SIG-M5 treated with dmso at 0.1 percent for 504 hours (cell line): ENCODE data around the gene RBM24.

Experiments
- DNase-seq: peaks from one replicate; lab custom pipeline; 2025; ENCODE audit not compliant: unreplicated experiment; lab: John Stamatoyannopoulos, UW

Gene RBM24

DNA sequence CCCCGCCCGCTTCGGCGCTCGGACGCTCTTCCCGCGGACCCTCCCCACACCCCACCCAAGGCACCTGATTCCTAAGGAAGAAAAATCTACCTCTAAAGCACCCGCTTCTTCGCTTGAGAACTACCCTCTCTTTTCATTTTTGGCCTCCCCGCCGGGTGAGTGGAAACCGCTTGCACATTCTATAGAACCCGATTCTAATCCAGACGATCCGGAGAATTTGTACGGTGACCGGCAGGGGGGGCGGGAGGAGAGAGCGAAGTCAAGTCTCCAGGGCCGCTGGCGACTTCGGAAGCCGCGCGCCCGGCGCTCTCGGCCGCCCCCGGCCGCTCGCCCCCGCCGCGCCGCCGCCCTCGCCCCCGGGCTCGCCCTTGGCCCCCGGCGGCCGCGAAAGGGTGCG is at the start of gene RBM24:
Gene RBM24, plus strand, starts transcription at position 262 of the 397 bp plus-strand sequence. CDS start 221 bp downstream, outside the sequence.
- DNase-seq: no peak

DNA sequence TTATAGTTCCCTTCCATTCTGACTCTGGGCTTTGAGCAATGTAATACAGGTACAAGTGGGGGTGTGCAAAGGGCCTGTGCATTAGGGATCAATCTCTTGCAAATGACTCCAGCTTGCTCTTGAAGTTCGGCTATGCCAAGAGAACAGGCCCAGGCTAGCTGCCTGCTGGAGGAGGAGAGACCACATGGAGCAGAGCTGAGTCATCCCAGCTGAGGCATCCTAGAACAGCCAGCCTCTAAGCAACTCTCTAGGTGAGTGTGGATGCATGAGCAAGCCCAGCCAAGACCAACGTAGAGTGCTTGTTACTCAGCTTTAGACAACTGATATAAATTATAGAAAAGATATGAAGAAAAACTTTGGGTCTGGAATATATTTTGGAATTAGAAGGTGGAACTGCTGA is 47.6 kb upstream of the RBM24 start:
- DNase-seq: no peak

DNA sequence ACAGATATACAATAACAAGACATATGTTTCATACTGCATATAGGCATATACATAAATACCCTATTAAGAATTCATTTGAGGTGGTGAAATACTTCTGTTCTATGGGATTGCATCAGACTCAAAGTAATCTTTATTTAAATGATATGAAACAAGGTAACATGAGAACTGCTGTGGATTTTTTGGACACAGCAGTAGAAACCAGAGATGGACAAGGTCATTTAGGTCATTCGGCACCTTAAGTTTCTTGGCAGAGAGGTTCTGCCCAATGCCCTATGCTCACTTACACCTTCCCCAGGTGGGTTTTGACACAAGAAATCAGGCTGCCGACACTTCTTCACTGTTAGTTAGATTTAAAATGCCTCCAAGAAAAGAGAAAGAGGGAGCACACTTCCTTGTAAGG is 43.9 kb upstream of the RBM24 start:
- no peak for DNase-seq

DNA sequence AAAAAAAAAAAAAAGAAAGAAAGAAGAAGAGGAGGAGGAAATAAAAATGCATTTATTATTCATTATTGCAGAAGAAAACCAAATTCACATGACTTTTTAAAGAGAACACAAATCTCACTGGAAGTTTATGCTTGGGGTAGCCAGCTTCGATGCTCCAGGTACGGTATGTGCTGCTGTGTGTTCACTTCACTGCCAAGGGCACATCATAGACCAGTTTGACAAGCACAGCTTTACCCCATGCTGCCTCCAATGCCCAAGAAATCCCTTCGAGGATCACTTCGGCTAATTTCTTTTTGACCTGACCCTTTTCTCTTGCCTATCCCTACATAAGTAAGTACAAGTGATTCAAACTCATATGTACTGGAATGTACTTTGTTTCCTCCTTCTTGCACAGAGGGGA is 41.9 kb upstream of the RBM24 start:
- DNase-seq: no peak

DNA sequence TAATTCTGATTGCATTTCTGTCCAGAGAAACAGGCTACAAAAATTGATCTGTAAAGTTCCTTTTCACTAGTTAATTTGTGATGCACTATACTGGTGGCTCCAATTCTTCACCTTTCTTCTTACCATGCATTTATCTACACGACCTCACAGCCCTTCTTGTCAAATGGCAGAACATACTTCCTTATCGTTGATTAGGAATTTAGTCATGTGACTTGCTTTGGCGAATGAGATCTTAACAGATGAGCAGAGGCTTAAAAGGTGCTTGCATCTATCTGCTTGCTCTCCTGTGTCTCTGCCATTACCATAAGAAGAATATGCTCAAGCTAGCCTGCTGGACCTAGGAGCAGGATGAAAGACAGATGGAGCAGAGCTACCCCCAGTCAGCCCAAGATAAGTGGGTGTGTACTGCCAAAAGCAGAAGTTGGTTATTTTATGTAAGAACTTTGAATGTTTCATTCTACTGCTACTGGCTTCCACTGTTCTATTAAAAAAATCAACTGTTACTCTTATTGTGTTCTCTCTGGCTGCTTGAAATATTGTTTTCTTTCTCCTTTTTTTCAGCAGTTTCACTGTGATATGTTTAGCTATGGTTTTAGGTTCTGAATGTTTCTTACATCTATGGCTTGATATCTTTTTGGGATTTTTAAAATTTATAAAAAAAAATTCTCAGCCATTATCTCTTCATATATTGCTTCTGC is 40.2 kb upstream of the RBM24 start:
- no peak for DNase-seq

DNA sequence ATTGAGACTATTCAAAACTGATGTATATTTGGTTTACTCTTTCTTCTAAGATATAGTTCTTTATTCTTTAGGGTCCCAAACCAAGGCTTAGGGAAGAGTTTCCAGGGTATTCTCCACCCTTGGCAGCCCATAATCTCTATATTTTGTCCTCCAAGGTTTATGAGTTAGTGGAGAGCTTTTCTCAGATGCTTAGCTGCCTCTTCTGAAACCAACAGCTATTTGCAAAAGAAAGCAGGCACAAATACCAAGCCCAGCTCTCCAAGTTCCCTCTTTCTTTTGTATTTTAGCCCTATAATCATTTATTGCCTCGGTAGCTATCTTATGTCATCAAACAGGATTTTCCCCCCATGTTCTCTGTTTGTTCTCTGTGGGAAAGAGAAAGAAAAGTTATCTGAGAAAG is 39.1 kb upstream of the RBM24 start:
- no peak for DNase-seq

DNA sequence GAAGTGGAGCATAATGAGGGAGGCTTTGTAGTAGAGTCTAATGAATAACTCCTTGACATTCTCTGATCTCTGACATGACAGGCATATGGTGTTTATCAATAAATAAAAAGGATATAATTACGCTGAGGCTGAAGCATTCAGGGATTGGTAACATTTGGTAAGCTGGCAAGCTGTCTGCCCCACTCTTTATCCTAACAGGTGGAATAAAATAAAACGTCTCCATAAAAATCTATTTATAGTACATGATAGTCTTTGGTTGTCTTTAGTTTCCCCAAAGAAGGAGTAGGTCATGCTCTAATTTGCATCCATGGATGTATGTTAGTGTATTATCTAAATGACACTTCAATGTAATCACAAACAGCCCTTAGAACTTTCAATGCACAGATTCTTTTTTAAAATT is 30.9 kb upstream of the RBM24 start:
- DNase-seq: no peak

DNA sequence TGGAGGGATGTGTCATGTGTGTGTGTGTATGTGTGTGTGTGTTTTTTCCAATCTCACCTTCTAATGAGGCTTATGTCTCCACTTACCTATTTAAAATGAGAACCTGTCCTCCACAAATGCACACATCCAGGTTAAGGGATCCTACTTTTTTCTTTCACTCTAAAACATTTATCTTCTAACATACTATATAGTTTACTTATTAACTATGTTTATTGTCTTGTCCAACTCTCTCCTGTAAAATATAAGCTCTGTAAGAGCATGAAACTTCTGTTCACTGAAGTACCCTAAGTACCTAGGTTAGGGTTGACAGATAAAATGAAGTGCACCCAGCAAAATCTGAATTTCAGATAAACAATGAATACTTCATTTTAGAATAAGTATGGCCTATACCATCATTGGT is 29.2 kb upstream of the RBM24 start:
- no peak for DNase-seq

DNA sequence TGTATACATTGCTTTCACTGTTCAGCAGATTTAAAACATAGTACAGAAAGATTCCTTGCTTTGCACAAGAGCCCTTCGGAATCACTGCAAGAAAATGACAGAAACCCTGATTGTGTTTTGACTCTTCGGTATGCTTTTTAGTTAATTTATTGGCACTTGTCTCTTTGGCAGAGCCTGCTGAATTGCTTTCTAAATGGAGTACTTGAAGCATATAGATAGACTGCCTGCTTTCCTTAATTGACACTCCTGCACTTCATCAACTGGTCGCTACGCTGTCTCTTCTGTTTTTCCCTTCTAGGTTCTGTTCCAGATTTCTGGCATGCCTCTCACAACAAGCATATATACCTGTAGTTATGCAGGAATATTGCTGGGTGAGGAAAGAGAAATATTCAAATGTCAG is 22.4 kb upstream of the RBM24 start:
- DNase-seq: no peak

DNA sequence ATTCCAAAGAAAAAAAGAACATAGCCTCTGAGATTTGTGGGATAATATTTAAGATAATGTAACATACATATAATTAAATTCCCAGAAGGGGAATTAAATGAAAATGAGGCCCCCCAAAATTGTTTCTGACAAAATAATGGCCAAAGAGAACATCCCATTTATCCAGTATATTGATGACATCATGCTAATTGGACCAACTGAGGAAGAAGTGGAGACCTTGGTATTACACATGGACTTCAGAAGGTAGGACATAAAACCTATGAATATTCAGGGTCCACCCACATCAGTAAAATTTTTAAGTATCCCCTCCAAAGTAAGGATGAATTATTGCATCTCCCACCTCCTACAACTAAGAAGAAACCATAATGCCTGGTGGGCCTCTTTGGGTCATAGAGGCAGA is 15.6 kb upstream of the RBM24 start:
- no peak for DNase-seq

DNA sequence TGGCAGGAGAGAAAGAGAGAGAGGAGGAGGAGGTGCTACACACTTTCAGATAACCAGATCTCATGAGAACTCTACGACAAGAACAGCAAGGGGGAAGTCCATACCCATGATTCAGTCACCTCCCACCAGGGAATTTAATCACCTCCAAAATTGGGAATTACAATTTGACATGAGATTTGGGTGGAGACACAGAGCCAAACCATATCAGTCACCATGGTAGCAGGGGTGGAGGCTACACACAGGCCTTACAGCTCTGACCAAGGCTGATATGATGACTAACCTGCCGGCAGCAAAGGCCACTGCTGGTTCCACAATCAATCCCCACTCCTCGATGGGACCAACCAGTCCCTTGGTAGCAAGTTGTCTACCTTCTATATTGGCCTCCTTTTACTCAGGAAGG is 13.6 kb upstream of the RBM24 start:
- no peak for DNase-seq

DNA sequence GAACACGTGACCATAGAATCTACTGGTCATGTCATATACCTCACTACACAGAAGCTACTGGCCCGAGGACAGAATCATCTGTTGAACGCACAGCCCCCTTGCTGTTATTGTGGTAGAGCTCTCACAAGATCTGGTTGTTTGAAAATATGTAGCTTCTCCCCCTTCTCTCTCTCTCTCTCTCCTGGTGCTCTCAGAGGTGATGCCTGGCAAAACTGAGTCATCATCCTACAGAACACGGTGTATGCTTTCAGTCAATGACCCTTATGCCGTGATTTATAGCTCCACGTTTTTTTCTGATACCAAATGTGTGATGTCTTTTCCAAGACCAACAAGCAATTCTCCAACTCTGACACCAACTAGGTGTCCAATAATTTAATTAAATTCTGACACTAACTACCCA is 13.0 kb upstream of the RBM24 start:
- DNase-seq: no peak

DNA sequence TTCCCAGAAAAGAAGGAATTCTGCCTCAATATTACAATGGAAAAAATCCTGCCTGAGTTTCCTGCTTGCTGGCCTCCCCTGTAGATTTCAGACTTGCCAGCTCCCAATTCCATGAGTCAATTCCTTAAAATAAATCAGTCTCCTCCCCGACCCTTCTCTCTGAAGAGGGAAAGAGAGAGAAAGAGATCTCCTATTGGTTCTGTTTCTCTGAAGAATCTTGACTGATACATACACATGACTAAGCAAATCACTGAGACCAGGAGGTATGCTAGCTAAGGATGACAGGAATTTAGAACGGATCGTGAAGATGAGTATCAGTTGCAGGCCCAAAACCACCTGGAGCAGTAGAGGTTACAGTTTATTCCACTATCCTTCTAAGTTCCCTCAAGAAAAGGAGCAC is 11.3 kb upstream of the RBM24 start:
- no peak for DNase-seq

DNA sequence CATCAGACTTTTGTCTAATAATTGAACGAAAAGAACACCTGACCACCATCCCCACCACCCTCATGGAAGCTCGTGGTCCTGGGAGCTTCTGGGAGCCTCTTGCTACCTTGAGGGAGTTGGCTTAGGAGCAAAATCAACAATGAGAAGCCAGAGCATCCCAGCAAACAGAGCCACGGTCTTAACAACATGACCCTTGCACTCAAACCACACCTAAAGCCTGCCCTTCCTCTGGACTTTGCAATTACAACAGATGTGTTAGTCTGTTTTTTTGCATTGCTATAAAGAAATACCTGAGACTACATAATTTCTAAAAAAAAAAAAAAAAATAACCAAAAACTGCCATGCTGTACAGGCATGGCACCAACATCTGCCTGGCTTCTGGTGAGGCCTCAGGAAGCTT is 9.5 kb upstream of the RBM24 start:
- DNase-seq: no peak

DNA sequence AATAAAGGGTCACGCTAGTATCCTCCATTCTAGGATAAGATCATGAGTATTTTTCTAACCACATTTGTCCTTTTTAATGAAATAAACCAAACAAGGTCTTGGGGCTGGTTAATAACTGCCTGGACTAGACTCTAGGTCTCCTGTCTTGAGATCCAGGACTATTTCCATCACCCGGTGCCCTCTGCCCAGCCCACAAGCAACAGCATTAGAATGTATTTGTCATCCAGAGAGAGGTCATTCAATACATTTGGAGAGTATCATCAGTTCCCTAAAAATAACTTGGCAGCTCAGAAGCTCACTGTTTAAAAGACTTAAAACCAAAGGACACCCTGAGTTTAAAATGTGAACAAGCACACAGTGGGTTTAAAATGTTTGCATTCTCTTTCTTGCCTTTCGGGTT is 4.4 kb upstream of the RBM24 start:
- no peak for DNase-seq

DNA sequence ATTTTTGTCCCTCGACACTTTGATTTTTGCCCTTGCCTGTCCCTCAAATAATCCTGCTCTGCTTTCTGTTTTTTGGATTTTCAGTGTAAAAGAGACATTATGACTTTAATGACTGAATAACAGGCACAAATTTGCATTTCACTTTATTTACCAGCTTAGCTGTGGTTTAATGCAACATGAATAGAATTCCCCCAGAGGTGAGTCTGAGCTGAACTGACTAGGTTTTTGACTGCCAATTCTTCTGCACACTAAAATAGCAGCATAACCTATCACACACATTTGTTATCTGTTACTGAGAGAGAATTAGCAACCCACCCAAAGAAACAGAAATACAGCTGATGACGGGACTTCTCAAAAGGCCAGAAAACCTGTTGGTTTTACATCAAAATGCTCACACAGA is 3.9 kb upstream of the RBM24 start:
- no peak for DNase-seq

DNA sequence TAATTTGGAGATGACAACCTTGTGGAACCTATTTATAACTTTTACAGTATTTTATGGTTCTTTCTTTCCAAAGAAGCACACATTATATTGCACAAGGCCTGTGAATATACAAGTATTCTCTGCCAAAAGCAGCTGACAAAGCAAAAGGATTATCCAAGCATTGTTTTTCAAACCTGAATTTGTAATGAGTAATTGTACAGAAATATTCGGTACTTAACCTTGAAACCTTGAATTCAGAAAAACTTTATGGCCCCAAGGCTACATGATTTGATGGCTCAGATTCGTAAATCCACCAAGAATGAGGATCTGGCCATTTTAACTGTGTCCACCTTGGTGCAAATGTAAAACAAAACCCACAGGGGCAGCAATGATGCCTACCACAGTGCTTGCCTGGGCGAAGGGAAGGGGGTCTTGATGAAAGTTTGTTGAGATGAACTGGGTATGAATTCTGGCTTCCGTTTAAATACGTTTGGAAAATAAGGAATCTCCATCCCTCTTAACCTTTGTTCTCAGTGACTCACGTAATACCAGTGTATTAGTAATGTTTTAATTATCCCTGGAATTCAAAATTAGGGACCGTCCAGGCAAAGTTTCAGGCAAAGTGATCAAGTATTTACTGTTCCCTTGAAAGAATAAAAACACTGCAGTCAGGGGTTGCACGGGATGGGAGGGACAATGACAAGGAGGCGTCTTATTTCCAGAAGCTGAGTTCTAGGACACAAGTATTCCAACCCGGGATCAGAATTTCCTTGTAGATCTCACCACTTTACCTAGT is 2.7 kb upstream of the RBM24 start:
- no peak for DNase-seq

DNA sequence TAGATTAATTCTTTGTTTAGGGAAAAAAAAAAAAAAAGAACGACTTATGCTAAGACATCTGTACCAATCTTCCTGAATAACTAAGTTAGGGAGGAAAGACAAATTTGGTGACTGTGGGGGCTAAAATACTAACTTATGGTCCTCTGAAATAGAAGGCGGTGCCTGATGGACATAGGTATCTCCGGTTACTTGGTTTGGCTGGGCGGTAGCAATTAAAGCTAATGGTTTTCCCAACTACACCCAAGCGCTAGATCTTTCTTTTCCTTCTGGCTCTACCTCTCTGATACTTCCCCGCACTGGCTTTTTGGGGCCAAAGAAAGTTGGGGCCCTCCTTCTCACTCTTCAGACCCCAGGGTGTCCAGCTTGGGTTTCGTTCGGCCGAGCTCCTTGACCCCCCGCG is 1.0 kb upstream of the RBM24 start:
- DNase-seq: no peak

DNA sequence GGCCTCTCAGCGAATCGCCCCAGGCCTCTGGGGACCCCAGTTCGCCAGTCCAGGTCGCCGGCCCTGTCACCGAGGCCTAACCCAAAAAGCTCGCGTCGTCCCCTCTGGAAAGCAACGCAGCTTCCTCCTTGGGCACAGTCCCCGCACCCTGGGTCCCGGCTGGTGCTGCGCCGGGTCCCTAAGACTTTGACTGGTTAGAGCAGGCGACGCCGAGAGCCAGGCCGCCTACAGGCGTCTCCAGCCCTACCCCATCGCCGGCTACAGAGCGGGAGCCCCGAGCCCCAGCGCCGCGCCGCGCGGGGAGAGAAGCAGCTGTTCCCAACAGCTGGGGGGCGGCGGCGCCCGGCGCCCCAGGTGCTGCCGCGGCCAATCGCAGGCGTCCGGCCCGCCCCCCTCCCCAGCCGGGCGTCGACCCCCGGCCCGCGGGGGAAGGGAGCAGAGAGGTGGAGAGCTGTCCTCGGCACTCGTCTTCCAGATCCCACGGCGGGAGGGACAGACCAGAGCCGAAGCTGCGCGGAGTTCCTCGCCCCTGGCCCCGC is 540 bp upstream of the RBM24 start:
- no peak for DNase-seq

DNA sequence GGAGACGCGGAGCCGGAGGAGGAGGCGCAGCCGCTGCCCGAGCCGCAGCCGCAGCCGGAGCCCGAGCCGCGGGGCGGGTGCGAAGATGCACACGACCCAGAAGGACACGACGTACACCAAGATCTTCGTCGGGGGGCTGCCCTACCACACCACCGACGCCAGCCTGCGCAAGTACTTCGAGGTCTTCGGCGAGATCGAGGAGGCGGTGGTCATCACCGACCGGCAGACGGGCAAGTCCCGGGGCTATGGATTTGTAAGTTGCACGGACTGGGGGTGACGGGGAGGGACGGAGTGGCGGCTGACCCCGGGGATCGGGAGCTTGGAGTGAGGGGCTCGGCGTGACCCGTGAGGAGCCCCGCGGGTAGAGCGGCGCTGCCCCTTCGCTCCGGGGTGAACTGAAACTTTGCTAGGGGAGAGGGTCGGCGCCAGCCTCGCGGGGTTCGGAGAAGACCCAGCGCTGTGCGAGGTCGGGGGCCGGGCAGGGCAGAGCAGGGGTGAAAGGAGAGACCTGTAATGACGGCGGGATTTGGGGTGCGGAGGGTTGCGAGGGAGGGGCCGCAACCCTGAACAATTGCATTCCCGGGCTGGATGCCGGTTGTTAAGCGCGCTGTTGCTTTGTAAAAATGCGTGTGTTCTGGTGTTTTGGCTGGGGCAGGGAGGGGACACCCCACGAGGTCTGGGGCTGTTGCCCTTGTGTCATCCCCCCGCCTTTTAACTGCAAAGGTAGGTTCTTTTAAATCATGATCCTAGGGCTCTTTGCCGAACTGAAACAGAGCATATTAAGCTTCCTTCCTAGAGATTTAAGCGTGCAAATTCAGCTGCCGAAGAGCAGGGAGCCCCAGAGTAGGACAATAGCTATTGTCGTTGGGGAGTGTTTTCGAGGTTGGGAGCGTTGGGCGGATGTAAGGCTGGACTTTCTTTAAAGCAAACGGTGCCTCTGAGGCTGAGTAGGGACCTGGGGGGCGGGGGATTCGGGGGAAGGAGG is 628 bp downstream of the RBM24 start:
- DNase-seq: no peak

DNA sequence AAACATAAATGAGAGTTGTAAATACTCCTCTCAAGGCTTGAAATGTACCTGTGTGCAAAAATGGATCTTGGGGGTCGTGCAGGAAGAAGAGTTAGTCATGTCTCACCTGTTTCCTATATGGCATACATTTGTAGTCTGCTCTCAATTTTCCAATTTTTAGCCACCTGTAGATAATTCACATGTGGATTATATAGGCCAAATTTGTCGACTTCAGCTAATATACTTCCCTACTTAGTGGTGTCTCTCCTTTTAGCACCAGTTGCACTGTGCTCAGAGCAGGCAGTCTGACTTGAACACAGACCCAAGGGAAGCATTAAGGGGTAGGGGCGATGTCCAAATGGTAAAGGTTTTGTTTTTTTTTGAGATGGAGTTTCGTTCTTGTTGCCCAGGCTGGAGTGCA is 1.9 kb downstream of the RBM24 start:
- no peak for DNase-seq
